IMR-90 (cell line): ENCODE data around the gene SLC22A12. TPM values are rescaled to one million over a fixed set of nuclear protein-coding genes. Genes with fewer than 3 reads are reported as not detected.

Experiments used
- ATAC-seq: fragments of 200-7000 bp; cut with Tn5 transposase; 2 replicates; pipeline ENCODE4 v1.9.1; 2020; ENCODE audit warnings: low read depth, mild to moderate bottlenecking, moderate library complexity
- BruUV-seq: library from RNA; stranded (reverse); fragments of 400-500 nt; replicated peaks from 2 replicates; lab custom pipeline; 2021; lab: Mats Ljungman, UMichigan
- CTCF ChIA-PET: fragments of 300-600 bp; formaldehyde crosslinking; extraction: SDS; loops from one replicate; lab custom pipeline; 2021; ENCODE audit warnings: antibody characterized with exemption; lab: Yijun Ruan, JAX
- POLR2A ChIA-PET: fragments of 300-600 bp; sonication (Branson Sonifier 250); formaldehyde crosslinking; loops from one replicate; lab custom pipeline; 2022; ENCODE audit warnings: antibody characterized with exemption; ENCODE audit not compliant: unreplicated experiment; lab: Charles Lee
- DNase-seq: peaks from one replicate; pipeline ENCODE4 v3.0.0; 2013
- H2AFZ ChIP-seq: replicated peaks from 2 replicates; pipeline ENCODE3; 2013; ENCODE audit warnings: low read length, mild to moderate bottlenecking; ENCODE audit not compliant: poor library complexity
- H2AK5ac ChIP-seq: 2 replicates; pipeline ENCODE4 v1.6.1; 2013; ENCODE audit warnings: low read depth, low read length, inconsistent platforms
- H2AK9ac ChIP-seq: replicated peaks from 2 replicates; pipeline ENCODE3; 2013; ENCODE audit warnings: mild to moderate bottlenecking, low read depth, low read length, moderate library complexity; ENCODE audit not compliant: poor library complexity
- H2BK120ac ChIP-seq: 2 replicates; pipeline ENCODE4 v1.6.1; 2013; ENCODE audit warnings: low read depth, low read length, inconsistent platforms
- H2BK15ac ChIP-seq: 3 replicates; pipeline ENCODE4 v1.6.1; 2013; ENCODE audit warnings: low read depth, low read length, inconsistent platforms
- H2BK20ac ChIP-seq: 2 replicates; pipeline ENCODE4 v1.6.1; 2013; ENCODE audit warnings: low read depth, mild to moderate bottlenecking, inconsistent platforms, low read length, moderate library complexity
- H2BK5ac ChIP-seq: 2 replicates; pipeline ENCODE4 v1.6.1; 2013; ENCODE audit warnings: mild to moderate bottlenecking, low read depth, low read length, inconsistent platforms; ENCODE audit not compliant: poor library complexity, severe bottlenecking
- H3K14ac ChIP-seq: replicated peaks from 2 replicates; pipeline ENCODE4 v1.6.1; 2013; ENCODE audit warnings: low read depth, low read length, inconsistent platforms
- H3K18ac ChIP-seq: 2 replicates; pipeline ENCODE4 v1.6.1; 2013; ENCODE audit warnings: low read depth, low read length, control low read depth
- H3K23ac ChIP-seq: 2 replicates; pipeline ENCODE4 v1.6.1; 2013; ENCODE audit warnings: low read depth, low read length, inconsistent platforms
- H3K27ac ChIP-seq: 2 replicates; pipeline ENCODE4 v1.5.1; 2013; ENCODE audit warnings: mild to moderate bottlenecking, control low read depth, low read length; ENCODE audit not compliant: insufficient read depth
- H3K27me3 ChIP-seq: 2 replicates; pipeline ENCODE4 v1.6.1; 2013; ENCODE audit warnings: low read length; ENCODE audit not compliant: control insufficient read depth, insufficient read depth
- H3K36me3 ChIP-seq: 2 replicates; pipeline ENCODE4 v1.6.1; 2013; ENCODE audit warnings: low read length, mixed read lengths; ENCODE audit not compliant: control insufficient read depth, insufficient read depth
- H3K4ac ChIP-seq: 2 replicates; pipeline ENCODE4 v1.6.1; 2013; ENCODE audit warnings: low read depth, low read length, inconsistent platforms
- H3K4me1 ChIP-seq: 2 replicates; pipeline ENCODE4 v1.6.1; 2013; ENCODE audit warnings: low read length, mixed read lengths; ENCODE audit not compliant: control insufficient read depth, insufficient read depth
- H3K4me2 ChIP-seq: 2 replicates; pipeline ENCODE4 v1.6.1; 2013; ENCODE audit warnings: low read depth, mild to moderate bottlenecking, control low read depth, low read length, moderate library complexity
- H3K4me3 ChIP-seq: 2 replicates; pipeline ENCODE4 v1.5.1; 2013; ENCODE audit warnings: low read depth, mild to moderate bottlenecking, control low read depth, low read length, moderate library complexity; ENCODE audit not compliant: insufficient read depth
- H3K56ac ChIP-seq: 2 replicates; pipeline ENCODE4 v1.6.1; 2013; ENCODE audit warnings: low read length, inconsistent platforms; ENCODE audit not compliant: insufficient read depth; ENCODE audit errors: extremely low read depth
- H3K79me1 ChIP-seq, 2 experiments: 2 replicates each; pipeline ENCODE4 v1.6.1; 2013; ENCODE audit warnings: low read length in 2 of 2, inconsistent platforms in 1 of 2, low read depth in 1 of 2
- H3K9ac ChIP-seq: 2 replicates; pipeline ENCODE4 v1.6.1; 2013; ENCODE audit warnings: low read depth, low read length, control low read depth
- H3K9me1 ChIP-seq: 2 replicates; pipeline ENCODE4 v1.6.1; 2013; ENCODE audit warnings: low read length, inconsistent platforms; ENCODE audit not compliant: insufficient read depth
- H3K9me3 ChIP-seq: 2 replicates; pipeline ENCODE4 v1.6.1; 2013; ENCODE audit warnings: low read length; ENCODE audit not compliant: control insufficient read depth, insufficient read depth
- H4K20me1 ChIP-seq: 2 replicates; pipeline ENCODE4 v1.6.1; 2013; ENCODE audit warnings: low read length, inconsistent platforms; ENCODE audit not compliant: insufficient read depth
- H4K5ac ChIP-seq: 2 replicates; pipeline ENCODE4 v1.6.1; 2013; ENCODE audit warnings: mild to moderate bottlenecking, low read depth, low read length, control low read depth
- H4K8ac ChIP-seq, 2 experiments: 2 replicates each; pipeline ENCODE4 v1.6.1; 2013; ENCODE audit warnings: low read depth in 2 of 2, low read length in 2 of 2, control low read depth in 1 of 2, inconsistent platforms in 1 of 2
- H4K91ac ChIP-seq: 2 replicates; pipeline ENCODE4 v1.6.1; 2013; ENCODE audit warnings: low read depth, low read length, inconsistent platforms; ENCODE audit not compliant: insufficient read depth
- BHLHE40 ChIP-seq: fragments of 150-350 bp; IDR thresholded peaks from 2 replicates; pipeline ENCODE4 v1.6.1; 2016; ENCODE audit warnings: mild to moderate bottlenecking, low read depth, low read length
- CTCF ChIP-seq: conservative IDR thresholded peaks from 2 replicates; pipeline ENCODE4 v1.5.1; 2012; ENCODE audit warnings: mild to moderate bottlenecking, low read depth, low read length, improper control_type of control experiment
- FOS ChIP-seq: fragments of 150-350 bp; IDR thresholded peaks from 2 replicates; pipeline ENCODE4 v1.6.1; 2016; ENCODE audit warnings: low read depth, low read length
- MAFK ChIP-seq: IDR thresholded peaks from 2 replicates; pipeline ENCODE4 v1.6.1; 2012; ENCODE audit warnings: low read depth, low read length, improper control_type of control experiment
- MAZ ChIP-seq: IDR thresholded peaks from 2 replicates; pipeline ENCODE4 v1.6.1; 2012; ENCODE audit warnings: low read depth, mild to moderate bottlenecking, low read length, improper control_type of control experiment, moderate library complexity, borderline replicate concordance
- MXI1 ChIP-seq: IDR thresholded peaks from 2 replicates; pipeline ENCODE4 v1.6.1; 2012; ENCODE audit warnings: low read depth, mild to moderate bottlenecking, low read length, moderate library complexity, borderline replicate concordance
- NFE2L2 ChIP-seq: fragments of 150-350 bp; IDR thresholded peaks from 2 replicates; pipeline ENCODE4 v1.6.1; 2016; ENCODE audit warnings: low read depth, mild to moderate bottlenecking, low read length
- POLR2A ChIP-seq: IDR thresholded peaks from 2 replicates; pipeline ENCODE4 v1.6.1; 2012; ENCODE audit warnings: mild to moderate bottlenecking, low read depth, low read length
- RAD21 ChIP-seq: IDR thresholded peaks from 2 replicates; pipeline ENCODE4 v1.6.1; 2012; ENCODE audit warnings: low read length, improper control_type of control experiment
- RCOR1 ChIP-seq: IDR thresholded peaks from 2 replicates; pipeline ENCODE4 v1.6.1; 2012; ENCODE audit warnings: mild to moderate bottlenecking, low read length, improper control_type of control experiment; ENCODE audit not compliant: insufficient replicate concordance
- USF2 ChIP-seq: fragments of 150-350 bp; IDR thresholded peaks from 2 replicates; pipeline ENCODE4 v1.6.1; 2017; ENCODE audit warnings: mild to moderate bottlenecking, antibody characterized with exemption, low read length, low read depth
- WGBS, 2 experiments: methylation state at CpG; one replicate each; pipeline versions ENCODE4 v1.1.5 to v1.1.7; 2013; ENCODE audit warnings: missing lambda C conversion rate in 2 of 2; ENCODE audit not compliant: insufficient read length in 1 of 2; ENCODE audit errors: extremely low coverage in 2 of 2; 5-methylcytosine and 5-hydroxymethylcytosine counted together
- dilution Hi-C: fragments of 300-500 bp; cut with HindIII; formaldehyde crosslinking; loops from one replicate; pipeline ENCODE4 v1.14.3; 2018; ENCODE audit warnings: low sequenced_read_pairs; ENCODE audit not compliant: unreplicated experiment
- in situ Hi-C: fragments of 300-500 bp; cut with MboI; formaldehyde crosslinking; loops from 3 replicates; pipeline ENCODE4 v1.14.3; 2019; ENCODE audit warnings: low sequenced_read_pairs, inconsistent platforms, mixed read lengths
- intact Hi-C: fragments of 100-400 bp; cut with micrococcal nuclease; formaldehyde crosslinking; loops from 2 replicates; pipeline ENCODE4 v1.10.0; 2022
- polyA plus RNA-seq, 3 experiments: library from polyadenylated mRNA; depleted of rRNA; stranded (reverse); fragments of >200 nt; gene quantifications; 2 replicates each; pipeline ENCODE4 v1.2.3, GENCODE V29; 2012; ENCODE audit warnings: low replicate concordance in 1 of 3
- total RNA-seq: library from RNA; depleted of rRNA; stranded (reverse); fragments of >200 nt; gene quantifications from 2 replicates; pipeline ENCODE4 v1.2.3, GENCODE V29; 2012

The SLC22A12 gene
- total and polyA plus RNA-seq, 2 of the 4 experiments (the other 2 are of a cell fraction), result not detected

GRCh38 chr11:64631675-64632074 lies 40.7 kb downstream of the SLC22A12 start:
- H3K4me2 ChIP-seq, result no peak overlapping the region
- H2AK9ac ChIP-seq, result no peak overlapping the region
- H3K14ac ChIP-seq, result no peak overlapping the region
- no peak overlapping the region for H3K27ac ChIP-seq
- no peaks in the 10 kb centered on the region for H3K9me1 ChIP-seq
- H2BK20ac ChIP-seq, result no peak overlapping the region
- H2BK5ac ChIP-seq, result no peak overlapping the region
- H3K4ac ChIP-seq, result no peak overlapping the region
- ATAC-seq (no peak), DNase-seq (no peak)
- dilution Hi-C loops (no loop called here), in situ Hi-C loops (no loop called here), intact Hi-C loops (no loop called here)
- no peak overlapping the region for H3K23ac ChIP-seq
- H3K27me3 ChIP-seq, result peaks cover 64% of the 10 kb centered on the region
- no peak overlapping the region for H3K18ac ChIP-seq
- TF ChIP-seq POLR2A (no peak), NFE2L2 (no peak), RCOR1 (no peak), USF2 (no peak), MAFK (no peak), FOS (no peak), BHLHE40 (no peak), MAZ (no peak), MXI1 (no peak), RAD21 (no peak), CTCF (no peak)
- POLR2A ChIA-PET, result no interaction called here
- no peak overlapping the region for H3K9ac ChIP-seq
- no peaks in the 10 kb centered on the region for H4K20me1 ChIP-seq
- H2BK15ac ChIP-seq, result no peak overlapping the region
- H3K36me3 ChIP-seq, result no peaks in the 10 kb centered on the region
- no peak overlapping the region for H2AK5ac ChIP-seq
- H4K8ac ChIP-seq, result no peak overlapping the region
- no peaks in the 10 kb centered on the region for H3K79me1 ChIP-seq
- BruUV-seq, result no TSS peak
- 0% methylated on average over 1 of the region's 4 CpGs; no CpG with 5 or more reads in 1 of the 2 experiments for whole genome bisulfite sequencing, 2 experiments
- H2AFZ ChIP-seq, result no peak overlapping the region
- H3K4me3 ChIP-seq, result no peak overlapping the region
- no peaks in the 10 kb centered on the region for H3K9me3 ChIP-seq
- no peak overlapping the region for H3K56ac ChIP-seq
- H3K4me1 ChIP-seq, result no peaks in the 10 kb centered on the region
- no peak overlapping the region for H4K5ac ChIP-seq
- CTCF ChIA-PET, result no interaction called here
- no peak overlapping the region for H2BK120ac ChIP-seq
- no peak overlapping the region for H4K91ac ChIP-seq
